Hepatocyte (in vitro differentiated cells): Measurements from ENCODE around the gene TMEM108.

Source experiments
- EZH2 ChIP-seq: fragments of 200-600 bp; sonication (generic); IDR thresholded peaks from 2 replicates; pipeline ENCODE4 v1.6.1; 2016; ENCODE audit warnings: antibody characterized with exemption, mild to moderate bottlenecking, borderline replicate concordance
- EZH2phosphoT487 ChIP-seq: fragments of 200-600 bp; sonication (generic); IDR thresholded peaks from one replicate; pipeline ENCODE4 v1.6.1; 2018; ENCODE audit warnings: antibody characterized with exemption, mild to moderate bottlenecking, low read depth, moderate library complexity; ENCODE audit not compliant: unreplicated experiment, severe bottlenecking
- TF ChIP-seq, protein P1 (sequence below): fragments of 200-600 bp; sonication (generic); IDR thresholded peaks from 2 replicates; pipeline ENCODE4 v1.5.1; 2016; ENCODE audit warnings: antibody characterized with exemption, mild to moderate bottlenecking; ENCODE audit not compliant: poor library complexity

DNA sequence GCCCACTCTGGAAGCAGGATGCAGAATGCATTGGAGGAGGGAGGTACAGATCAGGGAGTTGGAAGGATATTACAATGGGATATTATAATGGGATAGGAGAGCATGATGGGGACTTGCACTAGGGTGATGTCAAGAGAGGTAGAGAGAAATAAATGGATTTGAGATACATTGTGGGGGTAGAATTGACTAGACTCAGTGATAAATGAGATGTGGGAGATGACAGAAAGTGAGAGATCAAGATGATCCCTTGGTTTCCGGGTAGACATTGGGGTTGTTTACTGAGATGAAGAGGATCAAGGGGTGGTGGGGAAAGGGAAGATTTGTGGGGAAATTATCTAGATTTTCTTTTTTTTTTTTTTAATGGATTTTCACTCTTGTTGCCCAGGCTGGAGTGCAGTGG is 404.3 kb downstream of the TMEM108 start:
- TF ChIP-seq, protein P1, sequence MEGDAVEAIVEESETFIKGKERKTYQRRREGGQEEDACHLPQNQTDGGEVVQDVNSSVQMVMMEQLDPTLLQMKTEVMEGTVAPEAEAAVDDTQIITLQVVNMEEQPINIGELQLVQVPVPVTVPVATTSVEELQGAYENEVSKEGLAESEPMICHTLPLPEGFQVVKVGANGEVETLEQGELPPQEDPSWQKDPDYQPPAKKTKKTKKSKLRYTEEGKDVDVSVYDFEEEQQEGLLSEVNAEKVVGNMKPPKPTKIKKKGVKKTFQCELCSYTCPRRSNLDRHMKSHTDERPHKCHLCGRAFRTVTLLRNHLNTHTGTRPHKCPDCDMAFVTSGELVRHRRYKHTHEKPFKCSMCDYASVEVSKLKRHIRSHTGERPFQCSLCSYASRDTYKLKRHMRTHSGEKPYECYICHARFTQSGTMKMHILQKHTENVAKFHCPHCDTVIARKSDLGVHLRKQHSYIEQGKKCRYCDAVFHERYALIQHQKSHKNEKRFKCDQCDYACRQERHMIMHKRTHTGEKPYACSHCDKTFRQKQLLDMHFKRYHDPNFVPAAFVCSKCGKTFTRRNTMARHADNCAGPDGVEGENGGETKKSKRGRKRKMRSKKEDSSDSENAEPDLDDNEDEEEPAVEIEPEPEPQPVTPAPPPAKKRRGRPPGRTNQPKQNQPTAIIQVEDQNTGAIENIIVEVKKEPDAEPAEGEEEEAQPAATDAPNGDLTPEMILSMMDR: no peak
- TF ChIP-seq EZH2phosphoT487: no peak
- no peak for TF ChIP-seq EZH2
